Femur (tissue), 1 donor: ENCODE measurements around the gene FBXW9.
A peak's percentile ranks its signal among the peaks of the same experiment; 100 is the strongest.
"Not testable (repeated sequence)": the region's sequence is repeated elsewhere in the genome, so short reads cannot be mapped to it uniquely, and the experiment has no call there.

Source experiments
- DNase-seq: peaks from one replicate; pipeline ENCODE4 v3.0.0-alpha.2; 2017

The FBXW9 gene

GRCh38 chr19:12680034-12680433 lies 16.4 kb downstream of the FBXW9 start:
- DNase-seq: no peak

- not testable (repeated sequence) for DNase-seq
These were observed 18.4 kb downstream of the FBXW9 start for GRCh38 chr19:12678039-12678438.

GRCh38 chr19:12676928-12677327 lies 19.5 kb downstream of the FBXW9 start:
- no peak for DNase-seq

GRCh38 chr19:12676384-12676792 lies 20.0 kb downstream of the FBXW9 start:
- peak; percentile 87 for DNase-seq

- no peak for DNase-seq
These were observed 20.5 kb downstream of the FBXW9 start for GRCh38 chr19:12675940-12676339.

GRCh38 chr19:12675399-12675798 lies 21.0 kb downstream of the FBXW9 start:
- DNase-seq: no peak

- no peak for DNase-seq
These were observed 23.7 kb downstream of the FBXW9 start for GRCh38 chr19:12672744-12673143.

- peak; percentile 17 for DNase-seq
These were observed 26.1 kb downstream of the FBXW9 start for GRCh38 chr19:12670159-12670928.

- DNase-seq: peak; percentile 90
These were observed 26.9 kb downstream of the FBXW9 start for GRCh38 chr19:12669270-12670158.

- DNase-seq: peak; percentile 79
These were observed 27.5 kb downstream of the FBXW9 start for GRCh38 chr19:12668932-12669269.

- DNase-seq: no peak
These were observed 28.1 kb downstream of the FBXW9 start for GRCh38 chr19:12668346-12668745.

GRCh38 chr19:12667731-12668302 lies 28.6 kb downstream of the FBXW9 start:
- DNase-seq: no peak

- peak; percentile 87 for DNase-seq
These were observed 30.0 kb downstream of the FBXW9 start, which contains the start of the genes MAN2B1 and WDR83 for GRCh38 chr19:12666265-12667048. Gene MAN2B1 (minus strand): TSS chr19:12666742. CDS start chr19:12666701, 41 bp downstream. Gene WDR83 (plus strand): TSS chr19:12666807. CDS start chr19:12669791, 2,984 bp downstream.

GRCh38 chr19:12665671-12666264 lies 30.7 kb downstream of the FBXW9 start:
- no peak for DNase-seq

GRCh38 chr19:12665281-12665573 lies 31.2 kb downstream of the FBXW9 start:
- peak; percentile 66 for DNase-seq

GRCh38 chr19:12664406-12665280 lies 31.8 kb downstream of the FBXW9 start:
- DNase-seq: no peak

GRCh38 chr19:12660980-12661379 lies 35.5 kb downstream of the FBXW9 start:
- DNase-seq: no peak

- no peak for DNase-seq
These were observed 38.5 kb downstream of the FBXW9 start for GRCh38 chr19:12657966-12658365.

- peak; percentile 20 for DNase-seq
These were observed 39.4 kb downstream of the FBXW9 start for GRCh38 chr19:12656899-12657571.

- DNase-seq: no peak
These were observed 40.9 kb downstream of the FBXW9 start for GRCh38 chr19:12655546-12655945.

GRCh38 chr19:12652219-12652618 lies 44.2 kb downstream of the FBXW9 start:
- no peak for DNase-seq
